HCT116 (cell line): ENCODE results near the gene SFXN4. TPM values are rescaled to one million over a fixed set of nuclear protein-coding genes. Genes with fewer than 3 reads are reported as not detected.

Source experiments
- ATAC-seq: fragments of 200-7000 bp; cut with Tn5 transposase; 2 replicates; pipeline ENCODE4 v1.9.1; 2020; ENCODE audit warnings: mild to moderate bottlenecking, moderate library complexity
- BruUV-seq: library from RNA; stranded (reverse); fragments of 400-500 nt; replicated peaks from 2 replicates; lab custom pipeline; 2021; lab: Mats Ljungman, UMichigan
- CTCF ChIA-PET: fragments of 300-600 bp; sonication (Branson Sonifier 250); formaldehyde crosslinking; loops from one replicate; lab custom pipeline; 2021; ENCODE audit warnings: antibody characterized with exemption; lab: Charles Lee
- POLR2A ChIA-PET: fragments of 300-600, 350-600 bp; sonication (Branson Sonifier 250); formaldehyde crosslinking; loops from one replicate; lab custom pipeline; 2021; ENCODE audit warnings: antibody characterized with exemption; lab: Charles Lee
- RAD21 ChIA-PET, 2 experiments: fragments of 300-600 bp; sonication (Branson Sonifier 250); formaldehyde crosslinking; loops; one replicate each; lab custom pipeline; 2023; ENCODE audit warnings: low total read pairs in 2 of 2; ENCODE audit not compliant: uncharacterized antibody in 2 of 2, unreplicated experiment in 2 of 2, low non-redundant PET in 1 of 2; lab: Charles Lee
- DNase-seq: peaks from one replicate; pipeline ENCODE4 v3.0.0-alpha.2; 2010; ENCODE audit warnings: low read depth, low spot score
- H2AFZ ChIP-seq: fragments of 200-600 bp; shearing (Covaris generic), sonication (generic); 2 replicates; pipeline ENCODE4 v1.6.1; 2017; ENCODE audit warnings: low read depth, mixed run types, mixed read lengths, antibody characterized with exemption, low read length; ENCODE audit not compliant: poor library complexity, severe bottlenecking
- H3K27ac ChIP-seq: 2 replicates; pipeline ENCODE4 v1.5.1; 2012; ENCODE audit warnings: low read depth, low read length
- H3K27me3 ChIP-seq: fragments of 200-600 bp; sonication (generic); 2 replicates; pipeline ENCODE4 v1.6.1; 2016; ENCODE audit warnings: mixed run types, low read length, mixed read lengths; ENCODE audit not compliant: insufficient read depth
- H3K36me3 ChIP-seq, 2 experiments: fragments of 200-500 bp in 1 of 2; fragments of 200-600 bp in 1 of 2; sonication (Bioruptor generic) in 1 of 2; sonication (generic) in 1 of 2; 2 replicates each; pipeline versions ENCODE4 v1.5.1 to v1.6.1; 2014 to 2016; ENCODE audit warnings: low read length in 2 of 2, inconsistent platforms in 1 of 2, mixed read lengths in 1 of 2, mixed run types in 1 of 2; ENCODE audit not compliant: insufficient read depth in 2 of 2, control insufficient read depth in 1 of 2
- H3K4me1 ChIP-seq, 2 experiments: fragments of 200-600 bp in 1 of 2; sonication (generic) in 1 of 2; 2 replicates each; pipeline versions ENCODE4 v1.5.1 to v1.6.1; 2012 to 2017; ENCODE audit warnings: low read length in 2 of 2, inconsistent platforms in 1 of 2, mild to moderate bottlenecking in 1 of 2, mixed read lengths in 1 of 2, mixed run types in 1 of 2, moderate library complexity in 1 of 2; ENCODE audit not compliant: insufficient read depth in 2 of 2, control insufficient read depth in 1 of 2
- H3K4me2 ChIP-seq: fragments of 200-600 bp; sonication (generic); 2 replicates; pipeline ENCODE4 v1.6.1; 2017; ENCODE audit warnings: mixed run types, low read length, mixed read lengths
- H3K4me3 ChIP-seq, 2 experiments: fragments of 200-600 bp in 1 of 2; sonication (generic) in 1 of 2; replicated peaks in 1 of 2; 2 replicates each; pipeline ENCODE4 v1.5.1; 2011 to 2016; ENCODE audit warnings: low read length in 2 of 2, control low read depth in 1 of 2, low read depth in 1 of 2, mild to moderate bottlenecking in 1 of 2, mixed read lengths in 1 of 2, mixed run types in 1 of 2
- H3K79me2 ChIP-seq: fragments of 200-600 bp; sonication (generic); 2 replicates; pipeline ENCODE4 v1.6.1; 2017; ENCODE audit warnings: mild to moderate bottlenecking, mixed run types, low read length, moderate library complexity, mixed read lengths; ENCODE audit not compliant: insufficient read depth
- H3K9ac ChIP-seq: fragments of 200-600 bp; sonication (generic); 2 replicates; pipeline ENCODE4 v1.6.1; 2016; ENCODE audit warnings: low read length, mixed read lengths
- H3K9me2 ChIP-seq: fragments of 200-600 bp; sonication (generic), shearing (Covaris generic); 2 replicates; pipeline ENCODE4 v1.6.1; 2017; ENCODE audit warnings: mixed run types, mild to moderate bottlenecking, moderate library complexity; ENCODE audit not compliant: insufficient read depth
- H3K9me3 ChIP-seq, 2 experiments: fragments of 200-500 bp in 1 of 2; fragments of 200-600 bp in 1 of 2; sonication (Bioruptor generic) in 1 of 2; sonication (generic) in 1 of 2; 2 replicates each; pipeline ENCODE4 v1.6.1; 2014 to 2017; ENCODE audit warnings: low read length in 2 of 2, mixed read lengths in 2 of 2, inconsistent platforms in 1 of 2, low read depth in 1 of 2, mild to moderate bottlenecking in 1 of 2, mixed run types in 1 of 2, moderate library complexity in 1 of 2; ENCODE audit not compliant: control insufficient read depth in 1 of 2, insufficient read depth in 1 of 2
- H4K20me1 ChIP-seq: fragments of 200-600 bp; sonication (generic), shearing (Covaris generic); 2 replicates; pipeline ENCODE4 v1.6.1; 2017; ENCODE audit warnings: mixed run types, mild to moderate bottlenecking, moderate library complexity; ENCODE audit not compliant: insufficient read depth
- ATF3 ChIP-seq: IDR thresholded peaks from 2 replicates; pipeline ENCODE4 v1.6.1; 2012
- CBX3 ChIP-seq: IDR thresholded peaks from 2 replicates; pipeline ENCODE4 v1.6.1; 2012; ENCODE audit warnings: low read depth
- CTCF ChIP-seq, 3 experiments: fragments of 200-600 bp in 1 of 3; sonication (generic) in 1 of 3; IDR thresholded peaks in 2 of 3; conservative IDR thresholded peaks in 1 of 3; 2 replicates each; pipeline ENCODE4 v1.5.1; 2012 to 2017; ENCODE audit warnings: low read depth in 2 of 3, low read length in 2 of 3, antibody characterized with exemption in 1 of 3, borderline replicate concordance in 1 of 3, control low read depth in 1 of 3, mild to moderate bottlenecking in 1 of 3, mixed read lengths in 1 of 3, mixed run types in 1 of 3, moderate library complexity in 1 of 3; ENCODE audit not compliant: insufficient read depth in 1 of 3
- EGR1 ChIP-seq: IDR thresholded peaks from 2 replicates; pipeline ENCODE4 v1.6.1; 2012; ENCODE audit warnings: low read depth
- ELF1 ChIP-seq: IDR thresholded peaks from 2 replicates; pipeline ENCODE4 v1.6.1; 2012; ENCODE audit warnings: low read depth, borderline replicate concordance
- EZH2phosphoT487 ChIP-seq: fragments of 200-600 bp; IDR thresholded peaks from 2 replicates; pipeline ENCODE4 v1.6.1; 2018; ENCODE audit warnings: antibody characterized with exemption, borderline replicate concordance
- FOSL1 ChIP-seq: IDR thresholded peaks from 2 replicates; pipeline ENCODE4 v1.6.1; 2012; ENCODE audit warnings: low read depth
- JUND ChIP-seq: IDR thresholded peaks from 2 replicates; pipeline ENCODE4 v1.6.1; 2012
- MAX ChIP-seq: IDR thresholded peaks from 2 replicates; pipeline ENCODE4 v1.6.1; 2012
- POLR2AphosphoS5 ChIP-seq: IDR thresholded peaks from 2 replicates; pipeline ENCODE4 v1.6.1; 2011; ENCODE audit warnings: mild to moderate bottlenecking, low read depth, low read length, moderate library complexity
- RAD21 ChIP-seq: IDR thresholded peaks from 2 replicates; pipeline ENCODE4 v1.6.1; 2012; ENCODE audit warnings: low read depth, mild to moderate bottlenecking
- REST ChIP-seq: IDR thresholded peaks from 2 replicates; pipeline ENCODE4 v1.6.1; 2012; ENCODE audit warnings: low read depth
- SIN3A ChIP-seq: IDR thresholded peaks from 2 replicates; pipeline ENCODE4 v1.6.1; 2012; ENCODE audit warnings: low read depth
- SP1 ChIP-seq: IDR thresholded peaks from 2 replicates; pipeline ENCODE4 v1.6.1; 2012; ENCODE audit warnings: low read depth
- SRF ChIP-seq: IDR thresholded peaks from 2 replicates; pipeline ENCODE4 v1.6.1; 2012; ENCODE audit warnings: low read depth
- YY1 ChIP-seq: IDR thresholded peaks from 2 replicates; pipeline ENCODE4 v1.6.1; 2011; ENCODE audit warnings: low read length, low read depth, moderate library complexity, mild to moderate bottlenecking; ENCODE audit not compliant: insufficient replicate concordance; ENCODE audit errors: extremely low read depth
- ZBTB33 ChIP-seq: IDR thresholded peaks from 2 replicates; pipeline ENCODE4 v1.6.1; 2011; ENCODE audit warnings: mild to moderate bottlenecking, low read length, moderate library complexity; ENCODE audit not compliant: insufficient replicate concordance; ENCODE audit errors: extremely low read depth
- ZFX ChIP-seq: fragments of 450-650 bp; IDR thresholded peaks from 2 replicates; pipeline ENCODE4 v1.6.1; 2017
- ZNF274 ChIP-seq: fragments of 200-500 bp; sonication (Bioruptor generic); IDR thresholded peaks from 2 replicates; pipeline ENCODE4 v1.6.1; 2014; ENCODE audit warnings: mild to moderate bottlenecking, low read depth, low read length, inconsistent platforms
- intact Hi-C: fragments of 100-400 bp; cut with micrococcal nuclease; formaldehyde crosslinking; loops from 2 replicates; pipeline ENCODE4 v1.10.0; 2022
- total RNA-seq: library from RNA; stranded (reverse); gene quantifications from one replicate; pipeline ENCODE4 v1.2.1, GENCODE V29; 2021; ENCODE audit not compliant: unreplicated experiment

The SFXN4 gene
- total RNA-seq, 1 experiment from 2014 or later: 58.2 TPM

GRCh38 chr10:119208553-119208940 lies 43.0 kb upstream of the SFXN4 start:
- POLR2A ChIA-PET: interaction anchor here (0.6 kb wide), 1 partner anchor 230 kb away, joined by 4 read pairs; no protein-coding TSS in a partner anchor
- CTCF ChIA-PET: interaction anchor here (0.6 to 4.3 kb wide), 14 partner anchors 10 to 1992 kb away, joined by 3 to 37 read pairs (median 4); no protein-coding TSS in a partner anchor
- no TSS peak for BruUV-seq
- Histone ChIP-seq H4K20me1 (no peaks in the 10 kb centered on the region), H3K9me3 (no peaks in the 10 kb centered on the region), H3K4me3 (peak overlapping the region; percentile 48 to 69), H3K4me1 (peaks cover 20 to 31% of the 10 kb centered on the region in 2 experiments; a peak in 3 of 4 replicates)
- TF ChIP-seq SP1 (no peak), ELF1 (no peak), POLR2AphosphoS5 (no peak), CTCF (IDR thresholded peaks at IDR 0.05 in 2 of 3, conservative IDR thresholded peaks at IDR 0.05 in 1 of 3; ENCODE audit: borderline replicate concordance in 1 of 3, insufficient read depth in 1 of 3, low read depth in 2 of 3, low read length in 2 of 3) (no peak), SRF (no peak), ZBTB33 (no peak), RAD21 (no peak), EGR1 (no peak), JUND (no peak), EZH2phosphoT487 (no peak), SIN3A (no peak), REST (no peak), ZFX (no peak), ZNF274 (no peak), ATF3 (no peak), MAX (no peak), CBX3 (no peak), YY1 (no peak), FOSL1 (no peak)
- TF ChIP-seq, all 23 proteins: peak for 0
- intact Hi-C loops: loop anchor here (2.0 to 5.0 kb wide), 4 partner anchors 46 to 389 kb away; partner anchors contain the start of gene TIAL1
- RAD21 ChIA-PET: interaction anchor here (0.8 to 1.4 kb wide), 2 partner anchors 108 to 113 kb away, joined by 3 read pairs; no protein-coding TSS in a partner anchor
- H3K79me2 ChIP-seq: no peaks in the 10 kb centered on the region
- no peak for ATAC-seq
- H2AFZ ChIP-seq: peak overlapping the region; percentile 24
- no peak overlapping the region for H3K27ac ChIP-seq
- no peak for DNase-seq
- no peaks in the 10 kb centered on the region for H3K36me3 ChIP-seq
- peak overlapping the region; percentile 92 for H3K4me2 ChIP-seq
- no peaks in the 10 kb centered on the region for H3K27me3 ChIP-seq
- H3K9ac ChIP-seq: peak overlapping the region; percentile 54
- no peaks in the 10 kb centered on the region for H3K9me2 ChIP-seq
